ENCODE results near the gene KCNK15.

GRCh38 chr20:44745598-44746366 is at the start of gene KCNK15:
- TF ChIP-seq, protein P1, sequence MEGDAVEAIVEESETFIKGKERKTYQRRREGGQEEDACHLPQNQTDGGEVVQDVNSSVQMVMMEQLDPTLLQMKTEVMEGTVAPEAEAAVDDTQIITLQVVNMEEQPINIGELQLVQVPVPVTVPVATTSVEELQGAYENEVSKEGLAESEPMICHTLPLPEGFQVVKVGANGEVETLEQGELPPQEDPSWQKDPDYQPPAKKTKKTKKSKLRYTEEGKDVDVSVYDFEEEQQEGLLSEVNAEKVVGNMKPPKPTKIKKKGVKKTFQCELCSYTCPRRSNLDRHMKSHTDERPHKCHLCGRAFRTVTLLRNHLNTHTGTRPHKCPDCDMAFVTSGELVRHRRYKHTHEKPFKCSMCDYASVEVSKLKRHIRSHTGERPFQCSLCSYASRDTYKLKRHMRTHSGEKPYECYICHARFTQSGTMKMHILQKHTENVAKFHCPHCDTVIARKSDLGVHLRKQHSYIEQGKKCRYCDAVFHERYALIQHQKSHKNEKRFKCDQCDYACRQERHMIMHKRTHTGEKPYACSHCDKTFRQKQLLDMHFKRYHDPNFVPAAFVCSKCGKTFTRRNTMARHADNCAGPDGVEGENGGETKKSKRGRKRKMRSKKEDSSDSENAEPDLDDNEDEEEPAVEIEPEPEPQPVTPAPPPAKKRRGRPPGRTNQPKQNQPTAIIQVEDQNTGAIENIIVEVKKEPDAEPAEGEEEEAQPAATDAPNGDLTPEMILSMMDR (IDR thresholded peaks at IDR 0.05): peak in 1 of 3 experiments; percentile 9
- TF ChIP-seq POLR2A (IDR thresholded peaks at IDR 0.05; ENCODE audit: low read depth): peak; percentile 19
- peak; percentile 40 to 70 for TF ChIP-seq POLR2AphosphoS5 (IDR thresholded peaks at IDR 0.05)
